ENCODE measurements around the gene AK3.
A peak's percentile ranks its signal among the peaks of the same experiment; 100 is the strongest.
"Not testable (repeated sequence)": the region's sequence is repeated elsewhere in the genome, so short reads cannot be mapped to it uniquely, and the experiment has no call there.

Gene AK3

GRCh38 chr9:4756420-4756819, 15.4 kb upstream of the AK3 start:
- Histone ChIP-seq H3K27me3 (ENCODE audit: insufficient read depth, low read length, poor library complexity) (no peaks in the 10 kb centered on the region), H3K36me3 (ENCODE audit: insufficient read depth, low read length) (no peaks in the 10 kb centered on the region), H3K4me2 (ENCODE audit: insufficient read depth, low read length) (no peak overlapping the region), H3K4me1 (ENCODE audit: insufficient read depth, low read length) (peaks cover 5% of the 10 kb centered on the region; the same call in 1 of the 2 replicates), H2AFZ (ENCODE audit: low read depth, low read length) (no peak overlapping the region), H3K27ac (ENCODE audit: low read length) (no peak overlapping the region), H3K4me3 (ENCODE audit: low read depth in 1 of 2, low read length in 2 of 2) (no peak overlapping the region), H4K20me1 (ENCODE audit: insufficient read depth, low read length) (no peaks in the 10 kb centered on the region), H3K9ac (ENCODE audit: low read depth, low read length) (no peak overlapping the region), H3K79me2 (ENCODE audit: insufficient read depth, low read length) (no peaks in the 10 kb centered on the region), H3K9me3 (ENCODE audit: insufficient read depth, low read length, severe bottlenecking) (no peaks in the 10 kb centered on the region)
- ATAC-seq (ENCODE audit: insufficient read depth, low read depth) (no peak), DNase-seq (no peak)
- no peak for TF ChIP-seq CTCF (IDR thresholded peaks at IDR 0.05; ENCODE audit: borderline replicate concordance, extremely low read depth, low read length, poor library complexity, severe bottlenecking)

- DNase-seq = no peak
- H2AFZ ChIP-seq (ENCODE audit: low read depth, low read length) = no peak overlapping the region
These were observed 14.1 kb upstream of the AK3 start for GRCh38 chr9:4755026-4755609.

GRCh38 chr9:4754530-4754929, 13.5 kb upstream of the AK3 start:
- H3K9ac ChIP-seq (ENCODE audit: low read depth, low read length); H3K9me3 ChIP-seq (ENCODE audit: insufficient read depth, low read length, severe bottlenecking); H3K4me1 ChIP-seq (ENCODE audit: insufficient read depth, low read length); H3K79me2 ChIP-seq (ENCODE audit: insufficient read depth, low read length); H3K36me3 ChIP-seq (ENCODE audit: insufficient read depth, low read length); ATAC-seq (ENCODE audit: insufficient read depth, low read depth); H3K27me3 ChIP-seq (ENCODE audit: insufficient read depth, low read length, poor library complexity); H3K4me2 ChIP-seq (ENCODE audit: insufficient read depth, low read length); H3K4me3 ChIP-seq (ENCODE audit: low read depth in 1 of 2, low read length in 2 of 2); H4K20me1 ChIP-seq (ENCODE audit: insufficient read depth, low read length); H3K27ac ChIP-seq (ENCODE audit: low read length); DNase-seq; H2AFZ ChIP-seq (ENCODE audit: low read depth, low read length): not testable (repeated sequence)

More at GRCh38 chr9:4755026-4755609, 14.1 kb upstream of the AK3 start:
- H3K79me2 ChIP-seq (ENCODE audit: insufficient read depth, low read length) = no peaks in the 10 kb centered on the region
- H3K9ac ChIP-seq (ENCODE audit: low read depth, low read length) = no peak overlapping the region
- no peaks in the 10 kb centered on the region for H3K36me3 ChIP-seq (ENCODE audit: insufficient read depth, low read length)
- no peaks in the 10 kb centered on the region for H3K27me3 ChIP-seq (ENCODE audit: insufficient read depth, low read length, poor library complexity)
- TF ChIP-seq EZH2 (IDR thresholded peaks at IDR 0.05; ENCODE audit: borderline replicate concordance, low read depth, low read length, severe bottlenecking) (no peak), CTCF (IDR thresholded peaks at IDR 0.05; ENCODE audit: borderline replicate concordance, extremely low read depth, low read length, poor library complexity, severe bottlenecking) (no peak)
- peaks cover 5% of the 10 kb centered on the region; the same call in 1 of the 2 replicates for H3K4me1 ChIP-seq (ENCODE audit: insufficient read depth, low read length)
- no peak overlapping the region for H3K4me3 ChIP-seq (ENCODE audit: low read depth in 1 of 2, low read length in 2 of 2)
- no peaks in the 10 kb centered on the region for H3K9me3 ChIP-seq (ENCODE audit: insufficient read depth, low read length, severe bottlenecking)
- ATAC-seq (ENCODE audit: insufficient read depth, low read depth) = no peak
- no peak overlapping the region for H3K4me2 ChIP-seq (ENCODE audit: insufficient read depth, low read length)
- no peaks in the 10 kb centered on the region for H4K20me1 ChIP-seq (ENCODE audit: insufficient read depth, low read length)
- H3K27ac ChIP-seq (ENCODE audit: low read length) = no peak overlapping the region

- ATAC-seq (ENCODE audit: insufficient read depth, low read depth) (peak; percentile 66), DNase-seq (no peak)
- Histone ChIP-seq H3K9me3 (ENCODE audit: insufficient read depth, low read length, severe bottlenecking) (no peaks in the 10 kb centered on the region), H3K27me3 (ENCODE audit: insufficient read depth, low read length, poor library complexity) (no peaks in the 10 kb centered on the region), H4K20me1 (ENCODE audit: insufficient read depth, low read length) (no peaks in the 10 kb centered on the region), H3K4me2 (ENCODE audit: insufficient read depth, low read length) (no peak overlapping the region), H3K27ac (ENCODE audit: low read length) (no peak overlapping the region), H3K79me2 (ENCODE audit: insufficient read depth, low read length) (no peaks in the 10 kb centered on the region), H3K9ac (ENCODE audit: low read depth, low read length) (no peak overlapping the region), H3K4me1 (ENCODE audit: insufficient read depth, low read length) (no peaks in the 10 kb centered on the region), H3K4me3 (ENCODE audit: low read depth in 1 of 2, low read length in 2 of 2) (no peak overlapping the region), H2AFZ (ENCODE audit: low read depth, low read length) (no peak overlapping the region), H3K36me3 (ENCODE audit: insufficient read depth, low read length) (no peaks in the 10 kb centered on the region)
- TF ChIP-seq EZH2 (IDR thresholded peaks at IDR 0.05; ENCODE audit: borderline replicate concordance, low read depth, low read length, severe bottlenecking) = no peak
- TF ChIP-seq CTCF (IDR thresholded peaks at IDR 0.05; ENCODE audit: borderline replicate concordance, extremely low read depth, low read length, poor library complexity, severe bottlenecking) = peak; percentile 70
These were observed 9.1 kb upstream of the AK3 start for GRCh38 chr9:4750023-4750673.
